AG04449 (cell line): ENCODE results near the gene CD4.
A peak's percentile ranks its signal among the peaks of the same experiment; 100 is the strongest.
"Not testable (repeated sequence)": the region's sequence is repeated elsewhere in the genome, so short reads cannot be mapped to it uniquely, and the experiment has no call there.

Experiments
- CTCF ChIA-PET: fragments of 350-600 bp; formaldehyde crosslinking; extraction: SDS; loops from one replicate; lab custom pipeline; 2021; ENCODE audit warnings: antibody characterized with exemption; lab: Yijun Ruan, JAX
- POLR2A ChIA-PET: fragments of 400-600, 350-600 bp; formaldehyde crosslinking; extraction: SDS; loops from one replicate; lab custom pipeline; 2020; ENCODE audit warnings: antibody characterized with exemption, inconsistent platforms; lab: Yijun Ruan, JAX
- DNase-seq: peaks from one replicate; pipeline ENCODE4 v3.0.0-alpha.2; 2010; ENCODE audit warnings: low read depth, low spot score
- H3K4me3 ChIP-seq: 2 replicates; pipeline ENCODE4 v1.5.1; 2011; ENCODE audit warnings: low read depth, mild to moderate bottlenecking, control low read depth, low read length
- TF ChIP-seq, protein P1 (sequence below): IDR thresholded peaks from one replicate; pipeline ENCODE4 v1.5.1; 2011; ENCODE audit warnings: mild to moderate bottlenecking, moderate library complexity, low read length, control low read depth, inconsistent platforms; ENCODE audit not compliant: insufficient read depth; ENCODE audit errors: missing control alignments

CD4 gene

GRCh38 chr12:6860942-6861341 lies 71.6 kb downstream of the CD4 start:
- ChIA-PET CTCF (interaction anchor here (4.4 kb wide), 1 partner anchor 10 kb away, joined by 39 read pairs; the partner anchor contains the start of gene SPSB2), POLR2A (no interaction called here)

DNA sequence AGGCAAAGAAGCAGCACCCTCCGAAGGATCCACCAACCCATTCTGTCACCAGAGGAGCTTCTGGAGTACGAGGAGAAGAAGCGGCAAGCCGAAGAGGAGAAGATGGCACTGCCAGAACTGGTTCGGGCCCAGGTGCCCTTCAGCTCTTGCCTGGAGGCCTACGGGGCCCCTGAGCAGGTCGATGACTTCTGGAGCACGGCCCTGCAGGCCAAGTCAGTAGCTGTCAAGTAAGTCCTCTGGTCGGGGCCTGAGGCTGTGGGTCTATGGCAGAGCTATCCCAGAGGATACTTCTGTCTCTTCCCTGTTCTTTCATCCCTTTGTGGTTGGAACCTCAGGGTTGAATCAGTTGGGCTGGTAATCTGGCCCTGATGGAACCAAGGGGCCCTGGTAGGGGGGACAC lies 72.1 kb downstream of the CD4 start:
- ChIA-PET CTCF (interaction anchor here (4.4 kb wide), 1 partner anchor 9 kb away, joined by 39 read pairs; the partner anchor contains the start of gene SPSB2), POLR2A (no interaction called here)
- no peak for DNase-seq
- TF ChIP-seq, protein P1, sequence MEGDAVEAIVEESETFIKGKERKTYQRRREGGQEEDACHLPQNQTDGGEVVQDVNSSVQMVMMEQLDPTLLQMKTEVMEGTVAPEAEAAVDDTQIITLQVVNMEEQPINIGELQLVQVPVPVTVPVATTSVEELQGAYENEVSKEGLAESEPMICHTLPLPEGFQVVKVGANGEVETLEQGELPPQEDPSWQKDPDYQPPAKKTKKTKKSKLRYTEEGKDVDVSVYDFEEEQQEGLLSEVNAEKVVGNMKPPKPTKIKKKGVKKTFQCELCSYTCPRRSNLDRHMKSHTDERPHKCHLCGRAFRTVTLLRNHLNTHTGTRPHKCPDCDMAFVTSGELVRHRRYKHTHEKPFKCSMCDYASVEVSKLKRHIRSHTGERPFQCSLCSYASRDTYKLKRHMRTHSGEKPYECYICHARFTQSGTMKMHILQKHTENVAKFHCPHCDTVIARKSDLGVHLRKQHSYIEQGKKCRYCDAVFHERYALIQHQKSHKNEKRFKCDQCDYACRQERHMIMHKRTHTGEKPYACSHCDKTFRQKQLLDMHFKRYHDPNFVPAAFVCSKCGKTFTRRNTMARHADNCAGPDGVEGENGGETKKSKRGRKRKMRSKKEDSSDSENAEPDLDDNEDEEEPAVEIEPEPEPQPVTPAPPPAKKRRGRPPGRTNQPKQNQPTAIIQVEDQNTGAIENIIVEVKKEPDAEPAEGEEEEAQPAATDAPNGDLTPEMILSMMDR, result no peak
- H3K4me3 ChIP-seq, result no peak overlapping the region

More at GRCh38 chr12:6860942-6861341, 71.6 kb downstream of the CD4 start:
- DNase-seq, result no peak
- no peak overlapping the region for H3K4me3 ChIP-seq
- TF ChIP-seq, protein P1, result no peak

DNA sequence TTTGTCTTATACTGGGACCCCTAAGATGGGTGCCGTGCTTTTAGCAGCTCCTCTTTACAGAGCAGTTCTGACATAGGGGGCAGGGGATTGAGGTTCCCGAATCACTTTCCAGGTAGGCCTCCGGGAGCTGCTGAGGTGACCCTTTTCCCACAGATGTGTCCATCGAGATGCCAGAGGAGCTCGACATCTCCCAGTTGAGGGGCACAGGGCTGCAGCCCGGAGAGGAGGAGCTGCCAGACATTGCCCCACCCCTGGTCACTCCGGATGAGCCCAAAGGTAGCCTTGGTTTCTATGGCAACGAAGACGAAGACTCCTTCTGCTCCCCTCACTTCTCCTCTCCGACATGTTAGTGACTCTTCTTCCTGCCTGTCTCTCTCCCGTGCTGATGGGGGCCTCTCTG lies 73.7 kb downstream of the CD4 start:
- H3K4me3 ChIP-seq, result no peak overlapping the region
- TF ChIP-seq, protein P1, result no peak
- CTCF ChIA-PET, result interaction anchor here (1.1 kb wide), 1 partner anchor 10 kb away, joined by 3 read pairs; the partner anchor contains the start of gene SPSB2
- DNase-seq, result no peak
- POLR2A ChIA-PET, result interaction anchor here (1.1 kb wide), 1 partner anchor 10 kb away, joined by 4 read pairs; no protein-coding TSS in a partner anchor

GRCh38 chr12:6863586-6864321 lies 74.4 kb downstream of the CD4 start:
- ChIA-PET CTCF (interaction anchor here (1.1 to 6.5 kb wide), 2 partner anchors 9 to 10 kb away, joined by 3 to 63 read pairs; partner anchors contain the start of genes CDCA3, SPSB2 and USP5), POLR2A (interaction anchor here (1.1 to 10.2 kb wide), 2 partner anchors 11 to 12 kb away, joined by 4 to 164 read pairs; partner anchors contain the start of genes CDCA3 and USP5)
- TF ChIP-seq, protein P1, result no peak

GRCh38 chr12:6865307-6865706 lies 76.0 kb downstream of the CD4 start:
- POLR2A ChIA-PET, result interaction anchor here (3.6 to 10.2 kb wide), 2 partner anchors 14 to 36 kb away, joined by 25 to 164 read pairs; partner anchors contain the start of genes CDCA3, P3H3 and USP5
- not testable (repeated sequence) for DNase-seq, H3K4me3 ChIP-seq
- CTCF ChIA-PET, result interaction anchor here (0.8 to 6.5 kb wide), 3 partner anchors 11 to 112 kb away, joined by 3 to 63 read pairs (median 3); partner anchors contain the start of genes CDCA3, MLF2 and USP5

More at GRCh38 chr12:6863586-6864321, 74.4 kb downstream of the CD4 start:
- no peak for DNase-seq
- H3K4me3 ChIP-seq, result no peak overlapping the region

DNA sequence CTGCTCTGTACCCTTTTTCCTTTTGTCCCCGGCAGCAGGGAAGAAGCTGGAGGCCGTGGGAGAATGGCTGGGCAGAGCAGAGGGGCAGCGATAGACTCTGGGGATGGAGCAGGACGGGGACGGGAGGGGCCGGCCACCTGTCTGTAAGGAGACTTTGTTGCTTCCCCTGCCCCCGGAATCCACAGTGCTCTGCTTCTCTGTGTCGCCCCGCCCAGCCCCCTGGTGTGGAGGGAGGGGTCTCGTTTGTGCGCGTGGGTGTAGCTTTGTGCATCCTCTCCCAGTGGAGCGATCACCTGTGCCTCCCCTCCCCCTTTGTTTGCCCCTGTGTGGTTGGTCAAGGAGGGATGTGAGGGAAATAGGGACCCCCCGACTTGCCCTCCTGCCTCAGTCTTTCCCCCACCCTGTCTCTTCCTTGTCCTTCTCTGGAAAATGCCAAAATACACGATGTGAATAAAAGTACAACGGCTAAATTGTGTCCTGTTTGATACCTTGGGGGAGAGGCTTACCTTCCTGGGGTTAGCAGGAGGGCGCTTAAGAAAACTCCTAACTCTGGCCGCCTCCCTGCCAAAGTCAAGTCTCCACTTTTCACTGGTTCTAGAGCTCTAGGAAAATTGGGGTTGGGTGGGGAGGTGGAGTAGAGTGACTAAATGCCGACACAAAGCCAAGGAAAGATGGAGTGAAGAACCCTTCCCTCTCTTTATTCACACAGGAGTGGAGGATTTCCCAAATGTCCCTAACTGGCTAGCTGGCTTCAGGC lies 77.0 kb downstream of the CD4 start:
- POLR2A ChIA-PET, result interaction anchor here (0.9 to 10.2 kb wide), 13 partner anchors 15 to 332 kb away, joined by 3 to 164 read pairs (median 7); partner anchors contain the start of genes CDCA3, MLF2, P3H3 and USP5
- TF ChIP-seq, protein P1, result no peak
- DNase-seq, result no peak
- CTCF ChIA-PET, result interaction anchor here (0.8 to 6.5 kb wide), 8 partner anchors 12 to 113 kb away, joined by 3 to 63 read pairs (median 4); partner anchors contain the start of genes C12orf57, CDCA3, MLF2 and USP5
- H3K4me3 ChIP-seq, result peak overlapping the region; percentile 59
